Anterior cingulate cortex (tissue), 58 donors: ENCODE measurements around the gene CPNE9.

ENCODE experiments used
- DNase-seq, 58 donors: peaks; one replicate each; lab custom pipeline; 2025; lab: John Stamatoyannopoulos, UW

The CPNE9 gene

DNA sequence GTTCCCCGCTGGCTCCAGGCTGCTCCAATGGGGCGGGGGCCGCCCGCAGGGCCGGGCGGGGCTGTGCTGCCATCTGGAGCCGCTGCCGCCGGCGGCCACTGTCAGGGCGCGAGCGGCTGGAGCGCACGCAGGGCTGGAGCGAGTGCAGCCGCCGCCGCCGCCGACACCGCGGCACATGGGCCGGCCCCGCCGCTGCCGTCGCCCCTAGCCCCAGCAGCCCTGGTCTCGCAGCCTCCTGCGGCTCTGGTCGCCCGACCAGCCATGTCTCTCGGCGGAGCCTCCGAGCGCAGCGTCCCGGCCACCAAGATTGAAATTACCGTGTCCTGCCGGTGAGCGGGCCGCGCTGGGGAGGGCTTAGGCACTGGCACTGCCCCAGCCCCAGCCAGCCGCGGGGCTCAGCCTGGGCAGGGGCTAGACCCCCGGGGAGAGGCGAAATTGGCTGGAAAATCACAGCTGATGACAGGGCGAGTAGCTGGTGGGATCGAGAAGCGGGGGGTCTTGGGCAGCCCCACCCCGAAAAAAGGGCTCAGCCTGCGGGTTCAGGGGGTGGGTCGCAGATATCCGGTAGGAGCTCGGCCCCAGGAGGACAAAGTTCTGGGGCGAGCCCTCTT lies at the start of gene CPNE9:
Gene CPNE9, plus strand, starts transcription at position 98 of the 611 bp plus-strand sequence. Its CDS starts 164 bp downstream, at position 262.
- DNase-seq, result no peak

- DNase-seq, result no peak
These were observed 43.8 kb upstream of the CPNE9 start for GRCh38 chr3:9659849-9660248.

DNA sequence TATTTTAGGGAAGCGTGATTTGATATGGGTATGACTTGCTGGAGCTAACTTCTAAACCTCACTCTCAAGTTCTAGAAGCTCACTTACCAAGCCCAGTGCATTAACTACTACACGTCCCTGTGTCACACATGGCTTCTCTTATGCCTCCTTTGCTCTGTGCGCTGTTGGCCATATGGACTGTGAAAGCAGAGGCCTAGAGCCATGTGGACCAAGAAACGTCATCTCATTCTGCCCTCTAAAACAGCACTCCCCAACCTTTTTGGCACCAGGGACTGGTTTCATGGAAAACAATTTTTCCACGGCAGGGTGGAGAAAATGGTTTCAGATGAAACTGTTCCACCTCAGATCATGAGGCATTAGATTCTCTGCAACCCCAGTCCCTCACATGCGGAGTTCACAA lies 42.7 kb upstream of the CPNE9 start:
- no peak for DNase-seq

GRCh38 chr3:9664119-9664751 lies 39.4 kb upstream of the CPNE9 start:
- no peak for DNase-seq

GRCh38 chr3:9666704-9667445 lies 36.8 kb upstream of the CPNE9 start:
- DNase-seq, result no peak

DNA sequence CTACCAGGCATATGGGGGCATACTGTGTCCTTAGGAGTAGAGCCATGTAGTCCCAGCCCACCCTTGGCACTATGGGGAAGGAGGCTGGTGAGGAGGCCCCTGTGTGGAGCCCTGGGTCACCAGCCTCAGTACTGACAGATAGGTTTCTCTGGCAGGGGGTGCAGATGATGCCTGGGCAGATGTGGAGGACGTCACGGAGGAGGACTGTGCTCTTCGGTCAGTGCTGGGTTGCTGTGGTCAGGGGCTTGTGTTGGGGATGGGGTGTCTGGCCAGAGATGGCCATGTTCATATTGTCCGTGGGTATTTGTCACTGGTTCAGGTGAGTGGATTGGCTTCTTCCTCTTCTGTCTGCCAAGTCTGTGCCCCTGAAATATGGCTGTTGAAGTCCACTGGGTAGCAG lies 34.4 kb upstream of the CPNE9 start:
- no peak for DNase-seq

GRCh38 chr3:9669720-9670432 lies 33.8 kb upstream of the CPNE9 start:
- no peak for DNase-seq

GRCh38 chr3:9673082-9673481 lies 30.6 kb upstream of the CPNE9 start:
- no peak for DNase-seq

- DNase-seq, result no peak
These were observed 29.9 kb upstream of the CPNE9 start for GRCh38 chr3:9673752-9674151.

DNA sequence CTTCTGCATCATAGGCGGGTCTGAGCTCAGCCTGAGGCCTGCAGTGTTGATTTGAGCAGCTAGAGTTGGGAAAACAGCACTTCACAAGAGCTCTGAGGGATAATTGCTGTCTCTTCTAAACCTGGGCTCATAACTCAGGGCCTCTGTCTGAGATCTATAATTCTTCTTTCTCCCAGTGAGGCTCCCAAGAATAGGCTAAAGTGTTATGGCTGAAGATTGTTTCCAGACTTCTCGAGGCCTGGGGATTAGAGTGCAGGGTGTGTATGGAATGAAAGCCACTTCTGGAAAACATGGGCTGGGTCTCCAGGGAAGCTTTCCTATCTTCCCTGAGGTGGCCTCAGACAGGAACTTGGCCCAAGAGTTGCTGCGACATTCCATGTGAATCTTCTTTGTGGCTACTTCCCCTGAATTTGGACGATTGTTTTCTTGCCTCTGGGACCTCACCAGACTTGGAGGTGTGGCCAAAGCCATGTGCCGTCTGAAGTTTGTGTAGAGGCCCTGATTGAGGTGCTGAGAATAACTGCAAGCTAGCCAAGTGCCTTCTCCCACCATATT lies 27.8 kb upstream of the CPNE9 start:
- no peak for DNase-seq

GRCh38 chr3:9676785-9677184 lies 26.8 kb upstream of the CPNE9 start:
- DNase-seq, result peak in 1 of 58 donors; percentile 10

GRCh38 chr3:9678493-9678892 lies 25.1 kb upstream of the CPNE9 start:
- DNase-seq, result peak in 1 of 58 donors; percentile 12

DNA sequence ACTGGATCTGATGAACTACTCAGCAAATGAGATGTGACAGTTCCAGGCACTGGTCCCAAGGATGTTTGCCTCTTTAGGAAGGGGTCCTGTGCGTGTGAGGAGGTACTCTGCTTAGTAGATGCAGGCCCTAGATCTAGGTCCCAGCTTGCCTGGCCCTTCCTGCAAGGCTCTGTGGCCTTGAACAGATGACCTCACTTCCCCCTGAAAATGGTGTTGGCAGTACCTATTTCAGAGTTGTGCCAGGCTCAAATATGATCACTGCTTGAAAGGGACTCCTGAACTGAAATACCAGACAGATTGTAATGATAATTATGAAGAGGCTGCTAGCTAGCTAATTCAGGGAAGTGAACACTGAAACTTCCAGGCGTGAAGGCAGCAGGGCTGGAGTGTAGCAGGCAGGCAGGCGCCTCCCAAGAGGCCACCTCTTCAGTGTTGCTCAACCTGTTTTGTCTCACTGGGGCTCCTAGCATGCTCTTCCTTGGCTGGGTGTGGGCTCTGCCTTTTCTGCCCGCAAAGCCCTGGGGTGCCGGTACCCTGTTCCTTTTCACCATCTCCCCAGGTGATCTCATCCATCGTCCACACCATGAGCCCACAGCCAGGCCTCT lies 24.1 kb upstream of the CPNE9 start:
- DNase-seq, result no peak

GRCh38 chr3:9681011-9681722 lies 22.5 kb upstream of the CPNE9 start:
- DNase-seq, result no peak

DNA sequence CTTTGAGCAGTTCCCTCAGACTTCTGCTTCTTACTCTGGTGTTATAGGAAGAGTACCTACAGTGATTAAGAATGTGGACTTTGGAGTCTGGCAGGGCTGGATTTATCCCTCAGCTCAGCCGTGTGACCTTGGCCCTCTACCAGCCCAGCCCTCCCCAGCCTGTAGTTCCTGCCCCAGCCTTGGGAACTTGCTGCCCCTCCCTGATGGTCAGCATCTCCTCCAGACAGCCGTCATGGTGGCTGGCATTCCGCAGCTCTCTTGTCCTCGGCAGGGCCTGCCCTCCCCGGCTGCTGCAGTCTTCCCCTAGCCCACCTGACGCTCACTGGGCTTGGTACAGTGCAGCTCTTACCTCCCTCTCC lies 21.9 kb upstream of the CPNE9 start:
- no peak for DNase-seq

DNA sequence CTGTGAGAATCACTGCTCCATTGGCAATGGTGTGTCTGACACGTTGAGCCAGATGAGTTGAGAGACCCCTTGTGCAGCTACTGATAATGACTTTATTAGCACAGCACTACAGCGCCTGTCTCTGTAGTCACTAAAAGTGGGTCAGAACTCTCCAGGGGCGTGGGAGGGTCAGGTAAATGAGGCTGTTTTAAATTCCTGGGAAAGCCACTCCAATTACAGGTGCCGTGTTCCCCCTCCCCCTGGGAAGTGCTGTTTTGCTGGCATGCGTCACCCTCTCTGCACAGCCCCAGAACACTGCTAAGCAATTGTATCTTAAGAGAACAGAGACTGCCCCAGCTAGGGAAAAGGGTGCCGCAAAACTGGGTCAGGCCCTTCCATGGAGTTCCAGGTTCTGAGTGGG lies 21.5 kb upstream of the CPNE9 start:
- peak in 1 of 58 donors; percentile 17 for DNase-seq

DNA sequence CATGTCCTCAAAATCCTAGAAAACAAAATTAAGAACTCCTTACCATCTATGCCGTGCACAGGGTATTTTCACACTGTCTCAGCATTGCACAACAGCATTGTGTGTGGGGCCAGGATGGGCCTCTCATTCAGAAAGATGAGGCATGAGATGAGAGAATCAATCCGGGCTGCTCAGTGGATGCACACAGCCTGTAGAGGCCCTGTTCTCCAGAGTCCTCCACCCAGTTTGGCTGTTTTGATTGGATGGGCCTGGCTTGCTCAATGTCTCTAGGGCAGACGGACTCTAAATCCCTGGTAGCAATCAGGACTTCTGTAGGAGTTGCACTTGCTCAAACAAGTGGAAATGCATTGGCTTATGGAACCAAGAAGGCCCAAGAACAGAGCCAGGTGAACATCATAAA lies 20.2 kb upstream of the CPNE9 start:
- DNase-seq, result no peak

DNA sequence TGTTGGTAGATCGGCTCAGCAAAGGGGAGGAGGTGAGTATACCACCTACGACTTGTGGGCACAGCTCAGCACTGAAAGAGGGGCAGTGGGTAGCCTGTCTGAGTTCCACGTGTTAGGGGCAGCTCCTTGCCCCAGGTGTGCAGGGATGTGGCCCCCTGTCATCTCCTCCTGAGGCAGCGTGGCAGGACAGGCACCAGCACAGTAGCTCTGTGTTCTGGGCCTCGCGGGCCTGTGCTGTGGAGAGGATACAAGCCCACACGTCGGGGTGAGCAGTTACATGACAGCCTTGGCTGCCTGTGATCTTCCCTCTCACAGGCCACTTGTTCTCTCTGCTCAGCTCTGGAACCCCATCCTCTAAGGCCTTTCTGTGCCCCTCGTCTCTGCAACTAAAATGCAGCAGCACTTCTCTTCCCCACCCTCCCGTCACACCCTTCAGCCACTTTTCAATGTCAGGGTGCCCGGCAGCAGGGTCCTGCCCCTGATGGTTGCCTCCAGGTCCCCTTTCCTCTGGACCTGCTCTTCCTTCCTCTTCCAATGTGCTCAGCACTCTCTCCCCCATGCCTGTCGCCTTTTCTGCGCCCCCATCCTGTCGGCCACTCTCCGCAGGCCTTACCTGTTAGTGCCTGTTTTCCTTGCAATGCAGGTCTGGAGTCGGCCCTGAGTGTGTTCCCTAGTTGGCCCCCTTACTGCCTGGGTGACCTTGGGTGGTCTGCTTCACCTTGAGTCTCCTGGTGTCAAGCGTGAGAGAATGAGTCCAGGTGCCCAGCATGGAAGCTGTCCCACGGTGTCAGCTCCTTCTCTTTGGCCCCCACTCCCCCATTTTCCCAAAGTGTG lies 18.2 kb upstream of the CPNE9 start:
- DNase-seq, result no peak

- DNase-seq, result no peak
These were observed 17.5 kb upstream of the CPNE9 start for GRCh38 chr3:9686050-9686550.
